DMS 273 treated with DMSO at 0.1 percent for 48 hours (cell line): ENCODE measurements around the gene GOLGA8K.
"Not testable (repeated sequence)": the region's sequence is repeated elsewhere in the genome, so short reads cannot be mapped to it uniquely, and the experiment has no call there.

ENCODE experiments used
- DNase-seq: peaks from one replicate; lab custom pipeline; 2025; lab: John Stamatoyannopoulos, UW

Gene GOLGA8K, protein sequence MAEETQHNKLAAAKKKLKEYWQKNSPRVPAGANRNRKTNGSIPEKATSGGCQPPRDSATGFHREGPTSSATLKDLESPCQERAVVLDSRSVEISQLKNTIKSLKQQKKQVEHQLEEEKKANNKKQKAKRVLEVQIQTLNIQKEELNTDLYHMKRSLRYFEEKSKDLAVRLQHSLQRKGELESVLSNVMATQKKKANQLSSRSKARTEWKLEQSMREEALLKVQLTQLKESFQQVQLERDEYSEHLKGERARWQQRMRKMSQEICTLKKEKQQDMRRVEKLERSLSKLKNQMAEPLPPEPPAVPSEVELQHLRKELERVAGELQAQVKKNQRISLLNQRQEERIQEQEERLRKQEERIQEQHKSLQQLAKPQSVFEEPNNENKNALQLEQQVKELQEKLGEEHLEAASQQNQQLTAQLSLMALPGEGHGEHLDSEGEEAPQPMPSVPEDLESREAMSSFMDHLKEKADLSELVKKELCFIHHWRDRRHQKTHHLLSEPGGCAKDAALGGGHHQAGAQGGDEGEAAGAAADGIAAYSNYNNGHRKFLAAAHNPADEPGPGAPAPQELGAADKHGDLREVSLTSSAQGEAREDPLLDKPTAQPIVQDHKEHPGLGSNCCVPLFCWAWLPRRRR

DNA sequence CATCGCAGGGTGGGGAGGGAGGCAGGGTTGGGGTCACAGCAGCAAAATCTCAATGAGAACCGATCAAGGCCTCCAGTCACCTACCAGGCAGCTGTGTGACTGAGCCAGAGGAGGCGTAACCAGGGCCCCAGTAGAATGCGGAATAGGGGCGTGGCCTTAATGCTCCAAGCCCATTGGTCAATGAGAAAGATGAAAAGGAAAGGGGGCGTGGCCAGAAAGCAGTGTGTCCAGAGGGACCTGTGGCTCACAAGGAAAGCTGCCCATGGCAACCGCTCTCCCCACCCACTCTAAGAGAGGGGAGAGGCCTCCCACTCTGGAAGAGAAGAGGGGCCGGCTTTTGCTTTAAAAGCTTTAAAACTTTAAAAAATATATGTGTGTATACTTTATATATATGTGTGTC lies at the start of gene GOLGA8K:
GOLGA8K (minus strand) TSS at position 101 of the 400 bp plus-strand sequence; CDS start at position 3, 98 bp downstream.
- not testable (repeated sequence) for DNase-seq

DNA sequence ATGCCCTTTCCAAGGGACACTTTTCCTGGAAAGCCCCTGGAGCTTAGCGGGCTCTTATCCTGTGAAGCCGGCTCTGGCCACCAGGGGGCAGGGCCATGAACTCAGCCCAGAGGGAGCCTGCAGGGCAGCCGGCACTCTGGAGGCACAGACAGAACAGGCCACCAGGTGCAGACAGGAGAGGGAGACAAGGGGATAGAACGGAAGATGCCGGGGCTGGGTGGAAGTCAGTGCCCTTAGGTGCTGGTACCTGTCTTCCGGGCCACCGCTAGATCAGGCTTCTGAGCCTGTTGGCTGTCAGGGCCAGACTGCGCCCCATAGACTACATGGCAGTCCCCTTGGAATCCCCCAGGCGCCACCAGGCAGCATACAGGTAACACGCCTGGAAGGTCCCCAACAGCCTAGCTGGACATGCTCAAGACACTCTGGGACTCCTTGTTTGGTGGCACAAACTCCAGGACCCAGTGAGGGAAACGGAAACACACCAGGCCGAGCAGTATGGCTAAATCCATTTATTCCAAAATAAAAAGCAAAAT lies 37.4 kb upstream of the GOLGA8K start:
- DNase-seq, result not testable (repeated sequence)

DNA sequence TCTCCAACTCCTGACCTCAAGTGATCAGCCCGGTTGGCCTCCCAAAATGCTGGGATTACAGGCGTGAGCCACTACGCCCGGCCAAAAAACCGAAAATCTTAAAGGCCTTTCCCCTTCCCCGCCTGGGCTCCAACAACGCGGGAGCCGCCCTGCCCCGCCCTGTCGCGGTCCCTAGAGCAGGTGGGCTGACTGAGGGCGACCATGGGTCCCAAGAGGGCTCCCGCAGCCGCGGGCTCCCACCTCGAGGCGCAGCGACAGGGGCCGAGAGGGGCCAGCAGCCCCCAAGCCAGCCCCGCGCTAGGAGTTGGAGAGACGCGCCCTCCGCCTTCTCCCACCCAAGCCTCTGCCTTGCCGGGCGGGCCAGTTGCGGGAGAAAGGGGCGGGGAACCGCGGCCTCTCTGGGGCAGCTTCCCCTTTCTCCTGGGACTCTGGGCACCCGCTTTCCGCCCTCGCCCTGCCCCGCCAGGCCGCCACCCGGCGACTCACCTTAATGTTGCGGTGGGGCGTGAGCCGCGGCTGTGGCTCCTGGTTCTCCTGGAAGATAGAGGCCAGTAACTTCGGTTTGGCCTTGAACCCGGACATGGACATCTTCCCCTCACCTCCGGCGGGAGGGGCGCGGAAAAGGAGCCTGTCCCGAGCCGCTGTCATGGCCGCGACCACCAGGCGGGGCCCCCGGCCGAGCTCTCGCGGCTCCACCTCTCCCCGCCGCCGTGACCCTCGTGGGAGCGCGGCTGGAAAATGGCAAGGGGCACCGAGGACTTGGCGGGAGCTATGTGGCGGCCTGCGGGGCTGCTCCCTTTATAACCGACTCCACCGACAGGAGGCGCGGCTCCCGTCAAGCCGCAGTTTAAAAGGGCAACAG lies 31.2 kb upstream of the GOLGA8K start:
- not testable (repeated sequence) for DNase-seq

DNA sequence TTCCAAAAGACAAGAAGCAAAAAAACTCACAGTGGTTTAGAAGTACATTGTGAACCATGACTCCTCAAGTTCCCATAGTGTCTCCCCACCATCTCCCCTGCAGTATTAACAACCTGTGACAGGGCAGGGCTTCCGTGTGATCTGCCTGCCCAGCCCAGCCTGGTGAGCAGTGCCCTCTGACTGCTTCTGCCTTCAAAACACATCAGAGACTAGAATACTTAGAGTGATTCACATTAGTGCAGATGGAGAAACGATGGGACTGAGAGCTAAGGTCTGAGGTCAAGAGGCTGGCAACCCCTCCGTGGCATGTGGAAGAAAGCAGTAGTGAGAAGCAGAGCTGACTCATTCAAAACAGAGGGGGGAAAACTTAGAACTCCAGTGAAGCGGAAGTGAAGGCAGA lies 24.5 kb upstream of the GOLGA8K start:
- DNase-seq, result not testable (repeated sequence)

DNA sequence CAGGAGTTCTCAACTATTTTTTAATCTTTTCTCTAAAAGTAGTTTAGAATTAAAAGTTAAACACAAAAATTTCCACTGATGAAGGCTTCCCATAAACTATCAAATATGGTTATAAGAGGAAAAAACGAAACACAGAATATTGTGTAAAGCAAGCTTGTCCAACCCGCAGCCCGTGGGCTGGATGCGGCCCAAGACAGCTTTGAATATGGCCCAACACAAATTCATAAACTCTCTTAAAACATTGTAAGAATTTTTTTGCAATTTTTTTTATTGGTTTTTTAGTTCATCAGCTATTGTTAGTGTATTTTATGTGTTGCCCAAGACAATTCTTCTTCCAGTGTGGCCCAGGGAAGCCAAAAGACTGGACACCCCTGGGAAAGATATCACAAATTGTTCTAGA lies 23.4 kb upstream of the GOLGA8K start:
- DNase-seq, result not testable (repeated sequence)

- not testable (repeated sequence) for DNase-seq
Measured at GRCh38 chr15:32407903-32408302, 4.8 kb upstream of the GOLGA8K start.

DNA sequence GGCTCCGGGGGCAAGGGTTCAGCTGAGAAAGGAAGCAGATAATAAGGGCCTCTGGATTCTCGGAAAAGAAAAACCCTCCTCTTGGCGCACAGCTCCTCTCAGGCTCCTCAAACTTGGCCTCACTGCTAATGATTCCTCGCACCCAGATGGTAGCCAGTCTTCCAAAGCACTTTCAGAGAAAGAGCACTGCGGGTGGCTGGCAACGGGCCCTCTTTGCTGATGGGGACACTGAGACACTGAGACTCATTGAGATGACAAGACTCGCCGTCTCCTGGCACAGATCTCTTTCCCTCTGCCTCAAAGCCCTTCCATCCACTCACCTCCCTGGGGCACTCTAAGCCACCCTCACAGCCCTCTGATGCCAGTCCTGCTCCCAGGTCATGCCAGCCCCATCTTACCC lies 6.6 kb downstream of the GOLGA8K start:
- not testable (repeated sequence) for DNase-seq

- not testable (repeated sequence) for DNase-seq
Measured at GRCh38 chr15:32394745-32395144, 8.3 kb downstream of the GOLGA8K start.

- DNase-seq, result not testable (repeated sequence)
Measured at GRCh38 chr15:32388050-32388648, 14.9 kb downstream of the GOLGA8K start.

GRCh38 chr15:32385823-32386495 lies 17.1 kb downstream of the GOLGA8K start:
- DNase-seq, result not testable (repeated sequence)

- not testable (repeated sequence) for DNase-seq
Measured at GRCh38 chr15:32374185-32374584, 28.9 kb downstream of the GOLGA8K start.

DNA sequence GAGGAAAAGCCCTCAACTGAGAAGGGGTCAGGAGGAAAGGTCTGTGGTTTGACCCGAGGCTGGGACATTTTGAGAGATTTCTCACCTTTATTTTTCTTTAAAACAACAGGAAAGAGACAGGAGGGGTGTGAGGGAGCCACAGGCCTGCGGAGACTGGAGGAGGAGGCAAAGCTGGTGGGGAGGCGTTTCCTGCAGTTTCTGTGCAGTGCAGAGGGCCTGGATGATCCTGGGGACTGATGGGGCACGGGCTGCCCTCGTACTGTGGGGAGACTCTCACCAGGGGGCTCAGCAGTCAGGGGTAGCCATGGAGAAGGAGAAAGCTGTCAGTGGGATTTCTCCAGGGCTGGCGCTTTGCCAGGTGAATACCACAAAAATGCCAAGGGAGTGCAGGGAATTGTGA lies 29.4 kb downstream of the GOLGA8K start:
- not testable (repeated sequence) for DNase-seq

GRCh38 chr15:32372075-32372474 lies 31.0 kb downstream of the GOLGA8K start:
- not testable (repeated sequence) for DNase-seq

DNA sequence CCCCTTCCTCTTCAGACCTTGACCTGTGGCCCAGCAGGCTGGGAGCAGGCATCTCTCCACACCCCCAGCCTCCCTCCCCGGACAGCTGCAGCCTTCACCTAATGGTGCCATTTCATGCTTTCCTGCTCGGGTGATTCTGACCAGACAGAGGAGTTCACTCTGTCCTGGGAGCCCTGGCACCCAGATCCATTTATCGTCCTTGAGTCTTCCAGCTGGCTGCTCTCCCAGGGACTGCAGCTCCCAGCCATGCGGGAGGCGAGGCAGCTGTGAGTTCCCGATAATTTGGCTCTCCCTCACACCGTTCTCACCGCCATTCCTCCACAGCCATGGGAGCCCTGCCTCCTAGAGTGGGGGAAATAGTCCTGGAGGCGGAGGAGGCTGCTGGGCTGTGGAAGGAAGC lies 32.6 kb downstream of the GOLGA8K start:
- not testable (repeated sequence) for DNase-seq

GRCh38 chr15:32370064-32370463 lies 33.0 kb downstream of the GOLGA8K start:
- DNase-seq, result not testable (repeated sequence)

GRCh38 chr15:32366492-32366891 lies 36.6 kb downstream of the GOLGA8K start:
- DNase-seq, result not testable (repeated sequence)

- not testable (repeated sequence) for DNase-seq
Measured at GRCh38 chr15:32365955-32366354, 37.1 kb downstream of the GOLGA8K start.

DNA sequence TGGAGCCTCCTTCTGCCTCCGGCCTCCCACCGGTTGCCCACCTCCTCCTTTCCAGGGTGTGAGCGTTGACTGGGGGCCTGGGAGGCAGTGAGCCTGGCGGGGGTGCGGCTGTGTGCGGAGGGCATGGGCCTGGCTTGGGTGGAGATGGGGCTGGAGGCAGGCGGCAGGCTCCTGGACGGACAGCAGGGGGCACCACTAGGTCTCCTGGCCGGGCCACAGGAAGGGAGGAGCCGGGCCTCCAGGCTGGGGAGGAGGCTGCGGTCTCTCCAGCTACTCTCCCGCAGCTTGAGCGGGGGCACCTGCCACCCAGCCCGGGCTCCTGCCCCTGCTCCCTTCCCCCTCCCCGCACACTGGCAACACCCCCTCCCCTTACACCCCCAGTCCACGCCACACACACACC lies 38.1 kb downstream of the GOLGA8K start:
- DNase-seq, result not testable (repeated sequence)

- DNase-seq, result not testable (repeated sequence)
Measured at GRCh38 chr15:32363449-32363848, 39.6 kb downstream of the GOLGA8K start.

DNA sequence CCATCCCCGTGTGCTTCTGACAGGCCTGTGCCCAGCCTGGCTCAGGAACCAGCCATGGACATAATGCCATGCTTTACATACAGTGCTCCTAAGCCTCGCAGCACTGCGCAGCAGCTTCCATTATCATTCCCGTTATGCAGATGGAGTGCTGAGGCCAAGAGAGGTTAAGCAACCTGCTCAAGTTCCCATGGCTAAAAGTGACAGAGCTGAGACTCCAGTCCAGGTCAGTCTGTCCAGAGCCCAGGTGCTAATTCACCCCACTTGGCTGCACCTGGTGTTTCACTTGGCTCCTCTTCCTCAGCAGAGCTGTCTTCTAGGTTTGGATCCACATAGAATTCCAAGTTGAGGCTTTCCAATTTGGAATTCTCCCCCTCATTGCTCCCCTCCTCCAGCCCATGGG lies 41.4 kb downstream of the GOLGA8K start:
- not testable (repeated sequence) for DNase-seq

DNA sequence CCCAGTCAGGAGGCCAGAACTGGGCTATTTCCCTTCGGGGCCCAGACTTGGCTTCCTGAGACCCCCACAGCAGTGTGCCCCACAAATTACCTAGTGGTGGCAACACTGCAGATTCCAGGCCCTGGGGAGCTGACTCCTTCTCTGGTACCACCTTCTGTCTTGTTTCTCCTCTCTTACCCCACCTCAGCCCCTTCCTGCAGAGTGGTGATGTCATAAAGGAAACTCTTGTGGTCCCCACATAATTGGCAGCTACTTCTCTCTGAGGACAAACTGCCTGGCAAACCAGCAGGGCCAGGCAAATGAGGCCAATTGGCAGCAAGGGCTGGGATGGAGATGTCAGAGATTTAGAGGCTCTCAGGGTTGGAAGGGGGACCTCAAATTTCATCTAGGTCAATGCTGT lies 44.6 kb downstream of the GOLGA8K start:
- DNase-seq, result not testable (repeated sequence)
